IMR-90 (cell line): ENCODE measurements around the gene DHRS7B. TPM values are rescaled to one million over a fixed set of nuclear protein-coding genes. Genes with fewer than 3 reads are reported as not detected.
A peak's percentile ranks its signal among the peaks of the same experiment; 100 is the strongest.

ENCODE experiments used
- ATAC-seq: fragments of 200-7000 bp; cut with Tn5 transposase; 2 replicates; pipeline ENCODE4 v1.9.1; 2020; ENCODE audit warnings: low read depth, mild to moderate bottlenecking, moderate library complexity
- BruUV-seq: library from RNA; stranded (reverse); fragments of 400-500 nt; replicated peaks from 2 replicates; lab custom pipeline; 2021; lab: Mats Ljungman, UMichigan
- CTCF ChIA-PET: fragments of 300-600 bp; formaldehyde crosslinking; extraction: SDS; loops from one replicate; lab custom pipeline; 2021; ENCODE audit warnings: antibody characterized with exemption; lab: Yijun Ruan, JAX
- POLR2A ChIA-PET: fragments of 300-600 bp; sonication (Branson Sonifier 250); formaldehyde crosslinking; loops from one replicate; lab custom pipeline; 2022; ENCODE audit warnings: antibody characterized with exemption; ENCODE audit not compliant: unreplicated experiment; lab: Charles Lee
- DNase-seq: peaks from one replicate; pipeline ENCODE4 v3.0.0; 2013
- H2AFZ ChIP-seq: replicated peaks from 2 replicates; pipeline ENCODE3; 2013; ENCODE audit warnings: low read length, mild to moderate bottlenecking; ENCODE audit not compliant: poor library complexity
- H2AK5ac ChIP-seq: 2 replicates; pipeline ENCODE4 v1.6.1; 2013; ENCODE audit warnings: low read depth, low read length, inconsistent platforms
- H2AK9ac ChIP-seq: replicated peaks from 2 replicates; pipeline ENCODE3; 2013; ENCODE audit warnings: mild to moderate bottlenecking, low read depth, low read length, moderate library complexity; ENCODE audit not compliant: poor library complexity
- H2BK120ac ChIP-seq: 2 replicates; pipeline ENCODE4 v1.6.1; 2013; ENCODE audit warnings: low read depth, low read length, inconsistent platforms
- H2BK15ac ChIP-seq: 3 replicates; pipeline ENCODE4 v1.6.1; 2013; ENCODE audit warnings: low read depth, low read length, inconsistent platforms
- H2BK20ac ChIP-seq: 2 replicates; pipeline ENCODE4 v1.6.1; 2013; ENCODE audit warnings: low read depth, mild to moderate bottlenecking, inconsistent platforms, low read length, moderate library complexity
- H2BK5ac ChIP-seq: 2 replicates; pipeline ENCODE4 v1.6.1; 2013; ENCODE audit warnings: mild to moderate bottlenecking, low read depth, low read length, inconsistent platforms; ENCODE audit not compliant: poor library complexity, severe bottlenecking
- H3K14ac ChIP-seq: replicated peaks from 2 replicates; pipeline ENCODE4 v1.6.1; 2013; ENCODE audit warnings: low read depth, low read length, inconsistent platforms
- H3K18ac ChIP-seq: 2 replicates; pipeline ENCODE4 v1.6.1; 2013; ENCODE audit warnings: low read depth, low read length, control low read depth
- H3K23ac ChIP-seq: 2 replicates; pipeline ENCODE4 v1.6.1; 2013; ENCODE audit warnings: low read depth, low read length, inconsistent platforms
- H3K27ac ChIP-seq: 2 replicates; pipeline ENCODE4 v1.5.1; 2013; ENCODE audit warnings: mild to moderate bottlenecking, control low read depth, low read length; ENCODE audit not compliant: insufficient read depth
- H3K27me3 ChIP-seq: 2 replicates; pipeline ENCODE4 v1.6.1; 2013; ENCODE audit warnings: low read length; ENCODE audit not compliant: control insufficient read depth, insufficient read depth
- H3K36me3 ChIP-seq: 2 replicates; pipeline ENCODE4 v1.6.1; 2013; ENCODE audit warnings: low read length, mixed read lengths; ENCODE audit not compliant: control insufficient read depth, insufficient read depth
- H3K4ac ChIP-seq: 2 replicates; pipeline ENCODE4 v1.6.1; 2013; ENCODE audit warnings: low read depth, low read length, inconsistent platforms
- H3K4me1 ChIP-seq: 2 replicates; pipeline ENCODE4 v1.6.1; 2013; ENCODE audit warnings: low read length, mixed read lengths; ENCODE audit not compliant: control insufficient read depth, insufficient read depth
- H3K4me2 ChIP-seq: 2 replicates; pipeline ENCODE4 v1.6.1; 2013; ENCODE audit warnings: low read depth, mild to moderate bottlenecking, control low read depth, low read length, moderate library complexity
- H3K4me3 ChIP-seq: 2 replicates; pipeline ENCODE4 v1.5.1; 2013; ENCODE audit warnings: low read depth, mild to moderate bottlenecking, control low read depth, low read length, moderate library complexity; ENCODE audit not compliant: insufficient read depth
- H3K56ac ChIP-seq: 2 replicates; pipeline ENCODE4 v1.6.1; 2013; ENCODE audit warnings: low read length, inconsistent platforms; ENCODE audit not compliant: insufficient read depth; ENCODE audit errors: extremely low read depth
- H3K79me1 ChIP-seq, 2 experiments: 2 replicates each; pipeline ENCODE4 v1.6.1; 2013; ENCODE audit warnings: low read length in 2 of 2, inconsistent platforms in 1 of 2, low read depth in 1 of 2
- H3K9ac ChIP-seq: 2 replicates; pipeline ENCODE4 v1.6.1; 2013; ENCODE audit warnings: low read depth, low read length, control low read depth
- H3K9me1 ChIP-seq: 2 replicates; pipeline ENCODE4 v1.6.1; 2013; ENCODE audit warnings: low read length, inconsistent platforms; ENCODE audit not compliant: insufficient read depth
- H3K9me3 ChIP-seq: 2 replicates; pipeline ENCODE4 v1.6.1; 2013; ENCODE audit warnings: low read length; ENCODE audit not compliant: control insufficient read depth, insufficient read depth
- H4K20me1 ChIP-seq: 2 replicates; pipeline ENCODE4 v1.6.1; 2013; ENCODE audit warnings: low read length, inconsistent platforms; ENCODE audit not compliant: insufficient read depth
- H4K5ac ChIP-seq: 2 replicates; pipeline ENCODE4 v1.6.1; 2013; ENCODE audit warnings: mild to moderate bottlenecking, low read depth, low read length, control low read depth
- H4K8ac ChIP-seq, 2 experiments: 2 replicates each; pipeline ENCODE4 v1.6.1; 2013; ENCODE audit warnings: low read depth in 2 of 2, low read length in 2 of 2, control low read depth in 1 of 2, inconsistent platforms in 1 of 2
- H4K91ac ChIP-seq: 2 replicates; pipeline ENCODE4 v1.6.1; 2013; ENCODE audit warnings: low read depth, low read length, inconsistent platforms; ENCODE audit not compliant: insufficient read depth
- CEBPB ChIP-seq: IDR thresholded peaks from 2 replicates; pipeline ENCODE4 v1.6.1; 2012; ENCODE audit warnings: low read depth, low read length, improper control_type of control experiment
- CHD1 ChIP-seq: IDR thresholded peaks from 2 replicates; pipeline ENCODE4 v1.6.1; 2012; ENCODE audit warnings: low read depth, low read length, improper control_type of control experiment
- ELK1 ChIP-seq: fragments of 150-350 bp; IDR thresholded peaks from 2 replicates; pipeline ENCODE4 v1.6.1; 2016; ENCODE audit warnings: low read depth, mild to moderate bottlenecking, low read length, moderate library complexity, borderline replicate concordance
- FOS ChIP-seq: fragments of 150-350 bp; IDR thresholded peaks from 2 replicates; pipeline ENCODE4 v1.6.1; 2016; ENCODE audit warnings: low read depth, low read length
- MAFK ChIP-seq: IDR thresholded peaks from 2 replicates; pipeline ENCODE4 v1.6.1; 2012; ENCODE audit warnings: low read depth, low read length, improper control_type of control experiment
- MAZ ChIP-seq: IDR thresholded peaks from 2 replicates; pipeline ENCODE4 v1.6.1; 2012; ENCODE audit warnings: low read depth, mild to moderate bottlenecking, low read length, improper control_type of control experiment, moderate library complexity, borderline replicate concordance
- MXI1 ChIP-seq: IDR thresholded peaks from 2 replicates; pipeline ENCODE4 v1.6.1; 2012; ENCODE audit warnings: low read depth, mild to moderate bottlenecking, low read length, moderate library complexity, borderline replicate concordance
- NFE2L2 ChIP-seq: fragments of 150-350 bp; IDR thresholded peaks from 2 replicates; pipeline ENCODE4 v1.6.1; 2016; ENCODE audit warnings: low read depth, mild to moderate bottlenecking, low read length
- POLR2A ChIP-seq: IDR thresholded peaks from 2 replicates; pipeline ENCODE4 v1.6.1; 2012; ENCODE audit warnings: mild to moderate bottlenecking, low read depth, low read length
- RAD21 ChIP-seq: IDR thresholded peaks from 2 replicates; pipeline ENCODE4 v1.6.1; 2012; ENCODE audit warnings: low read length, improper control_type of control experiment
- RCOR1 ChIP-seq: IDR thresholded peaks from 2 replicates; pipeline ENCODE4 v1.6.1; 2012; ENCODE audit warnings: mild to moderate bottlenecking, low read length, improper control_type of control experiment; ENCODE audit not compliant: insufficient replicate concordance
- RFX5 ChIP-seq: IDR thresholded peaks from 2 replicates; pipeline ENCODE4 v1.8.0; 2012; ENCODE audit warnings: low read depth, mild to moderate bottlenecking, low read length, moderate library complexity
- SMC3 ChIP-seq: fragments of 150-350 bp; IDR thresholded peaks from 2 replicates; pipeline ENCODE4 v1.6.1; 2016; ENCODE audit warnings: low read depth, mild to moderate bottlenecking, antibody characterized with exemption, low read length, moderate library complexity
- USF2 ChIP-seq: fragments of 150-350 bp; IDR thresholded peaks from 2 replicates; pipeline ENCODE4 v1.6.1; 2017; ENCODE audit warnings: mild to moderate bottlenecking, antibody characterized with exemption, low read length, low read depth
- WGBS, 2 experiments: methylation state at CpG; one replicate each; pipeline versions ENCODE4 v1.1.5 to v1.1.7; 2013; ENCODE audit warnings: missing lambda C conversion rate in 2 of 2; ENCODE audit not compliant: insufficient read length in 1 of 2; ENCODE audit errors: extremely low coverage in 2 of 2; 5-methylcytosine and 5-hydroxymethylcytosine counted together
- dilution Hi-C: fragments of 300-500 bp; cut with HindIII; formaldehyde crosslinking; loops from one replicate; pipeline ENCODE4 v1.14.3; 2018; ENCODE audit warnings: low sequenced_read_pairs; ENCODE audit not compliant: unreplicated experiment
- in situ Hi-C: fragments of 300-500 bp; cut with MboI; formaldehyde crosslinking; loops from 3 replicates; pipeline ENCODE4 v1.14.3; 2019; ENCODE audit warnings: low sequenced_read_pairs, inconsistent platforms, mixed read lengths
- intact Hi-C: fragments of 100-400 bp; cut with micrococcal nuclease; formaldehyde crosslinking; loops from 2 replicates; pipeline ENCODE4 v1.10.0; 2022
- polyA plus RNA-seq, 3 experiments: library from polyadenylated mRNA; depleted of rRNA; stranded (reverse); fragments of >200 nt; gene quantifications; 2 replicates each; pipeline ENCODE4 v1.2.3, GENCODE V29; 2012; ENCODE audit warnings: low replicate concordance in 1 of 3
- total RNA-seq: library from RNA; depleted of rRNA; stranded (reverse); fragments of >200 nt; gene quantifications from 2 replicates; pipeline ENCODE4 v1.2.3, GENCODE V29; 2012
- TF ChIP-seq, protein P1 (sequence below): conservative IDR thresholded peaks from 2 replicates; pipeline ENCODE4 v1.5.1; 2012; ENCODE audit warnings: mild to moderate bottlenecking, low read depth, low read length, improper control_type of control experiment

The DHRS7B gene
- total and polyA plus RNA-seq, 2 of the 4 experiments (the other 2 are of a cell fraction): 24.4 to 34.4 TPM

- H3K14ac ChIP-seq: no peak overlapping the region
- H3K56ac ChIP-seq: no peak overlapping the region
- no peak overlapping the region for H2BK20ac ChIP-seq
- no peak overlapping the region for H3K4me2 ChIP-seq
- no peaks in the 10 kb centered on the region for H3K9me3 ChIP-seq
- peak overlapping the region; percentile 58 for H2AK9ac ChIP-seq
- WGBS, 2 experiments: 50% methylated on average over 2 of the region's 9 CpGs; no CpG with 5 or more reads in 1 of the 2 experiments
- DNase-seq (peak; percentile 67), ATAC-seq (peak; percentile 43)
- intact Hi-C loops (loop anchor here (1.0 to 5.0 kb wide), 4 partner anchors 85 to 323 kb away; partner anchors contain the start of genes NATD1 and TMEM11), in situ Hi-C loops (loop anchor here (5.0 kb wide), 1 partner anchor 383 kb away; no protein-coding TSS in a partner anchor), dilution Hi-C loops (no loop called here)
- no peak overlapping the region for H3K9ac ChIP-seq
- H3K18ac ChIP-seq: no peak overlapping the region
- POLR2A ChIA-PET: no interaction called here
- no peak overlapping the region for H2BK5ac ChIP-seq
- no peak overlapping the region for H3K23ac ChIP-seq
- H3K4me1 ChIP-seq: no peaks in the 10 kb centered on the region
- H4K8ac ChIP-seq: no peak overlapping the region
- H2AK5ac ChIP-seq: no peak overlapping the region
- no peak overlapping the region for H2BK120ac ChIP-seq
- H3K9me1 ChIP-seq: no peaks in the 10 kb centered on the region
- H4K5ac ChIP-seq: no peak overlapping the region
- BruUV-seq: no TSS peak
- H4K20me1 ChIP-seq: no peaks in the 10 kb centered on the region
- H4K91ac ChIP-seq: no peak overlapping the region
- no peak overlapping the region for H2AFZ ChIP-seq
- no peak overlapping the region for H2BK15ac ChIP-seq
- no peaks in the 10 kb centered on the region for H3K27me3 ChIP-seq
- H3K4ac ChIP-seq: no peak overlapping the region
- H3K79me1 ChIP-seq: peaks cover 12 to 16% of the 10 kb centered on the region in 2 experiments
- CTCF ChIA-PET: interaction anchor here (0.6 to 3.1 kb wide), 5 partner anchors 10 to 364 kb away, joined by 3 to 9 read pairs (median 3); no protein-coding TSS in a partner anchor
- no peak overlapping the region for H3K27ac ChIP-seq
- no peaks in the 10 kb centered on the region for H3K36me3 ChIP-seq
- no peak overlapping the region for H3K4me3 ChIP-seq
- TF ChIP-seq POLR2A: no peak
- TF ChIP-seq RCOR1: no peak
- TF ChIP-seq USF2: no peak
- peak; percentile 67 for TF ChIP-seq SMC3
- TF ChIP-seq MAFK: no peak
- no peak for TF ChIP-seq CEBPB
- TF ChIP-seq ELK1: no peak
- TF ChIP-seq NFE2L2: no peak
- TF ChIP-seq MXI1: no peak
- no peak for TF ChIP-seq CHD1
- TF ChIP-seq FOS: no peak
- TF ChIP-seq MAZ: 0 out of 2 replicates have a peak, but pooled peaks have one; percentile 28
- peak; percentile 82 for TF ChIP-seq RAD21
- no peak for TF ChIP-seq RFX5
- TF ChIP-seq, protein P1, sequence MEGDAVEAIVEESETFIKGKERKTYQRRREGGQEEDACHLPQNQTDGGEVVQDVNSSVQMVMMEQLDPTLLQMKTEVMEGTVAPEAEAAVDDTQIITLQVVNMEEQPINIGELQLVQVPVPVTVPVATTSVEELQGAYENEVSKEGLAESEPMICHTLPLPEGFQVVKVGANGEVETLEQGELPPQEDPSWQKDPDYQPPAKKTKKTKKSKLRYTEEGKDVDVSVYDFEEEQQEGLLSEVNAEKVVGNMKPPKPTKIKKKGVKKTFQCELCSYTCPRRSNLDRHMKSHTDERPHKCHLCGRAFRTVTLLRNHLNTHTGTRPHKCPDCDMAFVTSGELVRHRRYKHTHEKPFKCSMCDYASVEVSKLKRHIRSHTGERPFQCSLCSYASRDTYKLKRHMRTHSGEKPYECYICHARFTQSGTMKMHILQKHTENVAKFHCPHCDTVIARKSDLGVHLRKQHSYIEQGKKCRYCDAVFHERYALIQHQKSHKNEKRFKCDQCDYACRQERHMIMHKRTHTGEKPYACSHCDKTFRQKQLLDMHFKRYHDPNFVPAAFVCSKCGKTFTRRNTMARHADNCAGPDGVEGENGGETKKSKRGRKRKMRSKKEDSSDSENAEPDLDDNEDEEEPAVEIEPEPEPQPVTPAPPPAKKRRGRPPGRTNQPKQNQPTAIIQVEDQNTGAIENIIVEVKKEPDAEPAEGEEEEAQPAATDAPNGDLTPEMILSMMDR: peak; percentile 78
These were observed 2.4 kb downstream of the DHRS7B start for GRCh38 chr17:21129023-21129681.
